GM23248 (cell line): Measurements from ENCODE around the gene SYTL3. TPM values are rescaled to one million over a fixed set of nuclear protein-coding genes. Genes with fewer than 3 reads are reported as not detected.

Source experiments
- DNase-seq: peaks from one replicate; pipeline ENCODE4 v3.0.0-alpha.2; 2015
- H2AFZ ChIP-seq: fragments of 200-600 bp; sonication (generic); 2 replicates; pipeline ENCODE4 v1.6.1; 2016; ENCODE audit warnings: antibody characterized with exemption
- H3F3A ChIP-seq: fragments of 200-600 bp; sonication (generic); 2 replicates; pipeline ENCODE4 v1.6.1; 2016; ENCODE audit warnings: mild to moderate bottlenecking, antibody characterized with exemption, mixed run types; ENCODE audit not compliant: insufficient read depth
- H3K27ac ChIP-seq: fragments of 200-600 bp; sonication (generic); 2 replicates; pipeline ENCODE4 v1.5.1; 2016; ENCODE audit warnings: mild to moderate bottlenecking
- H3K27me3 ChIP-seq: fragments of 200-600 bp; sonication (generic); replicated peaks from 2 replicates; pipeline ENCODE4 v1.6.1; 2016; ENCODE audit warnings: mild to moderate bottlenecking; ENCODE audit not compliant: insufficient read depth
- H3K36me3 ChIP-seq: fragments of 200-600 bp; sonication (generic); 2 replicates; pipeline ENCODE4 v1.6.1; 2016; ENCODE audit warnings: low read depth, mild to moderate bottlenecking
- H3K4me1 ChIP-seq: fragments of 200-600 bp; sonication (generic); 2 replicates; pipeline ENCODE4 v1.6.1; 2016; ENCODE audit warnings: mild to moderate bottlenecking; ENCODE audit not compliant: insufficient read depth
- H3K4me2 ChIP-seq: fragments of 200-600 bp; sonication (generic); one replicate; pipeline ENCODE4 v1.6.1; 2016; ENCODE audit warnings: mild to moderate bottlenecking; ENCODE audit not compliant: unreplicated experiment
- H3K4me3 ChIP-seq: fragments of 200-600 bp; sonication (generic); 2 replicates; pipeline ENCODE4 v1.5.1; 2016; ENCODE audit warnings: mild to moderate bottlenecking
- H3K79me2 ChIP-seq: fragments of 200-600 bp; sonication (generic); 2 replicates; pipeline ENCODE4 v1.6.1; 2016; ENCODE audit warnings: mild to moderate bottlenecking; ENCODE audit not compliant: insufficient read depth
- H3K9ac ChIP-seq: fragments of 200-600 bp; sonication (generic); 2 replicates; pipeline ENCODE4 v1.6.1; 2016; ENCODE audit warnings: mild to moderate bottlenecking
- H3K9me2 ChIP-seq: fragments of 200-600 bp; sonication (generic); 2 replicates; pipeline ENCODE4 v1.6.1; 2016; ENCODE audit warnings: mixed run types, mild to moderate bottlenecking, moderate library complexity; ENCODE audit not compliant: insufficient read depth
- H3K9me3 ChIP-seq: fragments of 200-600 bp; sonication (generic); one replicate; pipeline ENCODE4 v1.6.1; 2017; ENCODE audit warnings: low read depth
- H4K20me1 ChIP-seq: fragments of 200-600 bp; sonication (generic); 2 replicates; pipeline ENCODE4 v1.6.0; 2016; ENCODE audit not compliant: insufficient read depth
- EZH2 ChIP-seq: fragments of 200-600 bp; sonication (generic); IDR thresholded peaks from 2 replicates; pipeline ENCODE4 v1.6.1; 2018; ENCODE audit warnings: antibody characterized with exemption, mild to moderate bottlenecking; ENCODE audit not compliant: insufficient read depth, poor library complexity, severe bottlenecking
- EZH2phosphoT487 ChIP-seq: fragments of 200-600 bp; sonication (generic); IDR thresholded peaks from 2 replicates; pipeline ENCODE4 v1.6.1; 2018; ENCODE audit warnings: antibody characterized with exemption, moderate library complexity, mild to moderate bottlenecking, low read depth; ENCODE audit not compliant: insufficient read depth
- WGBS, 2 experiments: methylation state at CpG; one replicate each; pipeline ENCODE4 v1.1.6; 2015 to 2017; ENCODE audit warnings: low lambda C conversion rate in 2 of 2, low coverage in 1 of 2; ENCODE audit errors: missing lambda C conversion rate in 2 of 2; 5-methylcytosine and 5-hydroxymethylcytosine counted together
- in situ Hi-C: fragments of 300-500 bp; cut with MboI; formaldehyde crosslinking; loops from 2 replicates; pipeline ENCODE4 v1.15.0; 2020
- polyA plus RNA-seq: library from polyadenylated mRNA; unstranded; fragments of >200 nt; fragmentation: Nextera tagmentation; extraction: Ambion mirVana; gene quantifications from 2 replicates; pipeline ENCODE4 v1.2.1, GENCODE V29; 2016
- total RNA-seq: library from RNA; depleted of rRNA; stranded (reverse); fragments of >200 nt; shearing (Covaris generic); gene quantifications from 2 replicates; pipeline ENCODE4 v1.2.3, GENCODE V29; 2014

SYTL3 gene
- total and polyA plus RNA-seq, 2 experiments from 2014 or later, result 2.1 to 2.3 TPM

DNA sequence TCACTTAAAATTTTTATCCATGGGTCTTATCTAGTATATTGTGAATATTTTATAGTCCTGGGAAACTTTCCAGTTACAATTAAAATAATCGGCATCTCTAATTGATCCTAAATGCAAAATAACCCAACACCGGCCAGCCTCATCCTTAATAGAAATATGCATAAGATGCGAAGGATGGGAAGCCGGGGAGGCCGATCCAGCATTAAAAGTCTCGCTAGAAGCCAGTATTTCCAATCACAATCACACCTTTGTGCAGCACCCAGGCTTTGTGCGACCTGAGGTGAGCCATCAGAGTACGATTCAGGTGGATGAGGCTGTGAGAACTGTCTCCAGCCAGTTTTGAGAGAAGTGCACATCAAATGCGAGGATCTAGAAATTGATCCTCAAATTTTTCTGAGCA lies 104.0 kb downstream of the SYTL3 start:
- no peak for DNase-seq

DNA sequence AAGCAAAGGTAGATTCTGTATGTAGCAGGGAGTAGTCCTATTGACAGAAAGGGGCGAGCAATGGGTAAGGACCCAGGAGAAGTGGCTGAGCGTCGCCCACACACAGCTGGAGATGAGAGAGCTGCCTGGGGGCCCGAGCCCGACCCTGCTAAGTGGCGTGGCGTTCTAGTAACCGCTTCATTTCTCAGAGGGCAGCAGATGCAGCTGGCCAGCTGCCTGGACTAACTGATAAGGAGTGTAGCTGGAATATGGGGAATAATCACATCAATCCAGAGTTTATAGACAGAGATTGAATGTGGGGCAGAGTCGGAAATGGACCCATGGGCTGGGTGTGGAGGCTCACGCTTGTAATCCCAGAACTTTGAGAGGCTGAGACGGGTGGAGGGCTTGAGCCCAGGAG lies 104.9 kb downstream of the SYTL3 start:
- Histone ChIP-seq H3K9ac (no peak overlapping the region), H3K27ac (no peak overlapping the region), H4K20me1 (no peaks in the 10 kb centered on the region), H3K4me2 (no peak overlapping the region), H2AFZ (no peak overlapping the region), H3K4me3 (no peak overlapping the region), H3K9me2 (no peaks in the 10 kb centered on the region), H3F3A (no peaks in the 10 kb centered on the region), H3K4me1 (no peaks in the 10 kb centered on the region), H3K27me3 (no peaks in the 10 kb centered on the region), H3K9me3 (no peaks in the 10 kb centered on the region), H3K79me2 (no peaks in the 10 kb centered on the region), H3K36me3 (no peaks in the 10 kb centered on the region)
- in situ Hi-C loops, result no loop called here
- no peak for TF ChIP-seq EZH2
- no peak for TF ChIP-seq EZH2phosphoT487
- no peak for DNase-seq
- WGBS, 2 experiments, result 98 to 99% methylated on average over 11 of the region's 11 CpGs

More for the DNA sequence above, 104.0 kb downstream of the SYTL3 start:
- H3K4me3 ChIP-seq, result no peak overlapping the region
- H3K9me3 ChIP-seq, result no peaks in the 10 kb centered on the region
- WGBS, 2 experiments, result 96% methylated on average over 9 of the region's 9 CpGs
- no peaks in the 10 kb centered on the region for H3F3A ChIP-seq
- TF ChIP-seq EZH2phosphoT487 (no peak), EZH2 (no peak)
- H2AFZ ChIP-seq, result no peak overlapping the region
- H3K4me1 ChIP-seq, result no peaks in the 10 kb centered on the region
- no peaks in the 10 kb centered on the region for H4K20me1 ChIP-seq
- H3K36me3 ChIP-seq, result no peaks in the 10 kb centered on the region
- in situ Hi-C loops, result no loop called here
- no peak overlapping the region for H3K4me2 ChIP-seq
- no peaks in the 10 kb centered on the region for H3K79me2 ChIP-seq
- H3K9me2 ChIP-seq, result no peaks in the 10 kb centered on the region
- H3K27ac ChIP-seq, result no peak overlapping the region
- H3K27me3 ChIP-seq, result no peaks in the 10 kb centered on the region
- H3K9ac ChIP-seq, result no peak overlapping the region

DNA sequence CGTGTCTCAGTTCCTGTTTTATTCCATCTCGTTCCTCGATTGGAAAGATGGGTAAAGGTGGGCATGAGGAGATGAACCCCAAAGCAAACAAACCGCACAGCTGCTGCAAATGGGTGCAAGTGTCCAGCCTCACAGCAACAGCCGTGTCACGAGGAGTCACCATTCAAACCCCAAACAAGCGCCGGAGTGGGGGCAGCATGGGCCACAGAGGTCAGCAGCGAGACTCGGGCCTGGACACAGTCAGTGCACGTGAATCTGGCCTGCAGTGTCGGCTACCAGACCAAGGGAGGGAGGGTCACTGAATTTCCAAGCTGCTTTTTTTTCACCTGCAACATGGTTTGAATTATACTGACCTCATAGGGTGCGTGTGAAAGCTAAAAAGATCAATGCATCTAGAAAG lies 105.8 kb downstream of the SYTL3 start:
- Histone ChIP-seq H3K4me3 (no peak overlapping the region), H3F3A (no peaks in the 10 kb centered on the region), H3K4me2 (no peak overlapping the region), H2AFZ (no peak overlapping the region), H4K20me1 (no peaks in the 10 kb centered on the region), H3K9me3 (no peaks in the 10 kb centered on the region), H3K36me3 (no peaks in the 10 kb centered on the region), H3K27ac (no peak overlapping the region), H3K79me2 (no peaks in the 10 kb centered on the region), H3K9ac (no peak overlapping the region), H3K9me2 (no peaks in the 10 kb centered on the region), H3K27me3 (no peaks in the 10 kb centered on the region), H3K4me1 (no peaks in the 10 kb centered on the region)
- TF ChIP-seq EZH2phosphoT487 (no peak), EZH2 (no peak)
- WGBS, 2 experiments, result 93 to 94% methylated on average over 13 of the region's 13 CpGs
- in situ Hi-C loops, result no loop called here
- no peak for DNase-seq

DNA sequence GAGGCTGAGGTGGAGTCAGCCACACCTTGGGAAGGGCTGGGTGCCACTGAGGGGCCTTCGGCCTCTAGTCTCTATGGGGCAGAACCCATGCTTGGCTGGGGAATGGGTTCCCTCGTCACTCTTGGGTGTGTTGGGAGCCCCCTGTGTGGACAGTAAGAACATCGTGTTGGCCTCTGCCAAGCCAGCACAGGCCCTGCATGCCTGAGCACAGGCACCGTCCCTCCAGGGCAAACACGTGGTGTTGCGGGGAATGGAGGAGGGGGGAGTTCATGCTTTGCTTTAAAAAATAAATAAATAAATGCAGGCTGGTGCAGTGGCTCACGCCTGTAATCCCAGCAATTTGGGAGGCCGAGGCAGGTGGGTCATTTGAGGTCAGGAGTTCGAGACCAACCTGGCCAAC lies 106.3 kb downstream of the SYTL3 start:
- in situ Hi-C loops, result no loop called here
- no peaks in the 10 kb centered on the region for H3K9me3 ChIP-seq
- 81 to 83% methylated on average over 9 of the region's 9 CpGs for WGBS, 2 experiments
- no peak overlapping the region for H2AFZ ChIP-seq
- H4K20me1 ChIP-seq, result no peaks in the 10 kb centered on the region
- no peak overlapping the region for H3K4me3 ChIP-seq
- no peaks in the 10 kb centered on the region for H3K79me2 ChIP-seq
- H3K27me3 ChIP-seq, result no peaks in the 10 kb centered on the region
- H3K36me3 ChIP-seq, result no peaks in the 10 kb centered on the region
- H3K4me2 ChIP-seq, result no peak overlapping the region
- H3K9ac ChIP-seq, result no peak overlapping the region
- H3K27ac ChIP-seq, result no peak overlapping the region
- H3K9me2 ChIP-seq, result no peaks in the 10 kb centered on the region
- no peak for TF ChIP-seq EZH2phosphoT487
- no peak for TF ChIP-seq EZH2
- H3F3A ChIP-seq, result no peaks in the 10 kb centered on the region
- no peaks in the 10 kb centered on the region for H3K4me1 ChIP-seq
- DNase-seq, result no peak
